GM18517 (cell line): ENCODE data around the gene KRTAP4-1.
"Not testable (repeated sequence)": the region's sequence is repeated elsewhere in the genome, so short reads cannot be mapped to it uniquely, and the experiment has no call there.

Source experiments
- ATAC-seq: cut with Tn5 transposase; IDR thresholded peaks from one replicate; pipeline ENCODE4 v1.9.1; 2021; ENCODE audit warnings: mild to moderate bottlenecking, moderate library complexity; ENCODE audit not compliant: unreplicated experiment

Gene KRTAP4-1

GRCh38 chr17:41176744-41177387, 7.8 kb downstream of the KRTAP4-1 start:
- ATAC-seq = no peak

DNA sequence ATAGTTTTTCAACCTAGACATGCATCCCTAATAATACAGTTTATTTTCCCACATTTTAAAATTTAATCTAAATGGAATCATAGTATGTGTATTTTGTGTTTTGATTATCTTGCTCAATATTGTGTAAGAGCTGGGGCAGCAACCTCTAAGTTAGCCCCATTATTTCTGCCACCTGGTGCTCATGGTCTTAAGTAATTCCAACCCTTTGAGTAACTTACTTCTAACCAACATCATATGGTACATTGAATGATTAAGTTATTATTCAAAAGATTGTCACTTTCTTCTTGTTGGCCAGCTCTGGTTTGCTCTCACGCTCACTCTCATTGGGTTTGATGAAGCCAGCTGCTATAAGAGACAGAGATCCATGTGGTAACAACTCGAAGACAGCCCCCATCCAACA, 12.8 kb downstream of the KRTAP4-1 start:
- ATAC-seq = no peak

GRCh38 chr17:41168121-41168520, 16.6 kb downstream of the KRTAP4-1 start, which contains the start of gene KRTAP4-3:
Gene KRTAP4-3, minus strand, starts transcription at chr17:41168221. Its CDS starts 49 bp downstream, at chr17:41168172.
- no peak for ATAC-seq

DNA sequence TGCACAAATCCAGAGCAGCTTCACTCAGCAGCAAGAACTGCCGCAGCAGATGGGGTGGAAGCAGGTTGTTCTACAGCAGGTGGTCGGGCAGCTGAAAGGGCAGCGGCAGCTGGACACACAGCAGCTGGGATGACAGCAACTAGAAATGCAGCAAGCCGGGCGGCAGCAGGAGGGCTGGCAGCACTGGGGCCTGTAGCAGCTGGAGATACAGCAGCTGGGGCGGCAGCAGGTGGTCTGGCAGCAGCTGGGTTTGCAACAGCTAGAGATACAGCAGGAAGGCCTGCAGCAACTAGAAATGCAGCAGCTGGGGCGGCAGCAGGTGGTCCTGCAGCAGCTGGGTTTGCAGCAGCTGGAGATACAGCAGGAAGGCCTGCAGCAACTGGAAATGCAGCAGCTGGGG, 17.1 kb downstream of the KRTAP4-1 start:
- ATAC-seq = no peak

- no peak for ATAC-seq
These were observed 20.9 kb downstream of the KRTAP4-1 start for GRCh38 chr17:41163828-41164227.

DNA sequence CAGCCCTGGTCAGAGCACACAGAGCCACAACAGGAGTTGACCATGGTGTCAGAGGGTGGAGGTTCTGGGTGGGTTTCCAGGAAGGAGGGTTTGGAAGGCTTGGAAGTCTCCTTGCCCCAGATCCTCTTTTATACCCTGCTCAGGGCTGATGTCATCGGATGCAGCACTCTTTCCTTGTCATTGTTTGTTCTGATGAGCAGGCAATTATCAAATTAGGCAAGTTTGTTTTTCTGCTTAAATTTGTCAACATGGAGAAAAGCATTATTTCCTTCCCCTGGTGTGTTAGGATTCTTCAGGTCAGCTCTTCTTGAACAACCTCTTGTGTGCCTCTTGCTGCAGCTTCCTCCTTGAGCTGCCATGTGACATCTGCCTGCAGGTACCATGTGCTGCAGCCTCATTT, 24.1 kb downstream of the KRTAP4-1 start, which contains the start of gene KRTAP4-4:
Gene KRTAP4-4, minus strand, starts transcription at position 101 of the 400 bp plus-strand sequence. Its CDS starts 57 bp downstream, at position 44.
- no peak for ATAC-seq

DNA sequence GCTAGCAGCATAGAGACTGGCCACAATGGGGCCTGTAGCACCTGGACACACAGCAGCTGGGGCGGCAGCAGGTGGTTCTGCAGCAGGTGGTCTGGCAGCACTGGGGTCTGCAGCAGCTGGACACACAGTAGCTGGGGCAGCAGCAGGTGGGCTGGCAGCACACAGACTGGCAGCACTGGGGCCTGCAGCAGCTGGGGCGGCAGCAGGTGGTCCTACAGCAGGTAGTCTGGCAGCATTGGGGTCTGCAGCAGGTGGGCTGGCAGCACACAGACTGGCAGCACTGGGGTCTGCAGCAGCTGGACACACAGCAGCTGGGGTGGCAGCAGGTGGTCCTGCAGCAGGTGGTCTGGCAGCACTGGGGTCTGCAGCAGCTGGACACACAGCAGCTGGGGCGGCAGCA, 24.5 kb downstream of the KRTAP4-1 start:
- not testable (repeated sequence) for ATAC-seq

- no peak for ATAC-seq
These were observed 30.9 kb downstream of the KRTAP4-1 start for GRCh38 chr17:41153856-41154255.

DNA sequence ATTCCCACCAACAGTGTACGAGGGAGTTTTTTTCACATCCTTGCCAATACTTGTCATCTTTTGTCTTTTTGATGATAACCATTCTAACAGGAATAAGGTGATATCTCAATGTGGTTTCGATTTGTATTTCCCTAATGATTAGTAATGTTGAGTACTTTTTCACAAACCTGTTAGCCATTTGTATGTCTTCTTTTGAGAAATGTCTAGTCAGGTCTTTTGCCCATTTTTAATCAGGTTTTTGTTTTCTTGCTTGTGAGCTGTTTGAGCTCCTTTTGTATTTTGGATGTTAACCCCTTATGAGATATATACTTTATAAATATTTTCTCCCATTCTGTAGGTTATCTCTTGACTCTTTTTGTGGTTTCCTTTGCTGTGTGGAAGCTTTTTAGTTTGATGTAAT, 33.2 kb downstream of the KRTAP4-1 start:
- ATAC-seq = no peak

DNA sequence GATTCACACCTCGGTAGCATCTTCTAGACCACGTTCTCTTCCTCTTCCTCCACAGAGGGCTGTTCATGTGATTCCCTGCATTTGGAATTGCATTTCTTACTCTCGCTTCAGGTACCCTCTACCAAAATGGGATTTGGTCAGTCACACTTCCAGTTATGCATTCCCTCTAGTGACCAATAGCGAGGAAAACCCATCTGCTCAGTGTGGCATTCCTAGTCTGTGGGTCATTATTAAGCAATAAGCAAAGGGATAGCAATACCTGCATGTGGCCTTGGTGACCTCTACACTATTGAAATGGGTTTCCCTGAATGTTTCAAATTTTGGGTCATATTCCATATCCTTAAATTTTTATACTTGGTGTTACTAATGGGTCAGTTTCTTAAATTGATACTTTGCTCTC, 34.7 kb downstream of the KRTAP4-1 start:
- ATAC-seq = no peak

DNA sequence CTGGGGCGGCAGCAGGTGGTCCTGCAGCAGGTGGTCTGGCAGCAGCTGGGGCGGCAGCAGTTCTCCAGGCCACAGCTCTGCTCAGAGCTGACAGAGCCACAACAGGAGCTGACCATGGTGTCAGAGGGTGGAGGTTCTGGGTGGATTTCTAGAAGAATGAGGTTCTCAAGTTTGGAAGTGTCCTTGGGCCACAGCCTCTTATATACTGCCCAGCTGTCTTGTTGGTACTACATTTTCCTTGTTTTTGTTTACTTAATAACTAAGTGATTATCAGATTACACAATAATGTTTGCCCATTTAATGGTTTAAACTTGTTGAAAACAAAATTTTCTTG, 35.1 kb downstream of the KRTAP4-1 start, which contains the start of gene KRTAP4-5:
Gene KRTAP4-5, minus strand, starts transcription at position 174 of the 334 bp plus-strand sequence. Its CDS starts 58 bp downstream, at position 116.
- ATAC-seq = no peak

GRCh38 chr17:41148971-41149651, 35.6 kb downstream of the KRTAP4-1 start:
- ATAC-seq = not testable (repeated sequence)

- ATAC-seq = no peak
These were observed 37.0 kb downstream of the KRTAP4-1 start for GRCh38 chr17:41147531-41148204.

GRCh38 chr17:41145261-41145660, 39.5 kb downstream of the KRTAP4-1 start:
- no peak for ATAC-seq

DNA sequence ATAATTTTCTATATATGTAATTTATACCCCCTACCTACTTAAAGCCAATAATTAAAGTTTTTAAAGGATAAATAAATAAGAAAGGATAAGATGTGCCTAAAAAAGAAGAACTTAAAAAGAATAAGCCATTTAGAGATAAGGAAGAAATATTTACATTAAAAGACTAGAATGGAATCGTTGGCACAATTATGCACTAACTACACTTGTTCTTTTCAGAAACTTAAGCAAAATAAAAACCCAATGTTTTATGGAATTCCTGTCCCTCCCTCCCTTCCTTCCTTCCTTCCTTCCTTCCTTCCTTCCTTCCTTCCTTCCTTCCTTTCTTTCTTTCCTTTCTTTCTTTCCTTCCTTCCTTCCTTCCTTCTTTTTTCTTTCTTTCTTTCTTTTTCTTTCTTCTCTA, 39.9 kb downstream of the KRTAP4-1 start:
- no peak for ATAC-seq

- no peak for ATAC-seq
These were observed 43.4 kb downstream of the KRTAP4-1 start for GRCh38 chr17:41141361-41141760.

DNA sequence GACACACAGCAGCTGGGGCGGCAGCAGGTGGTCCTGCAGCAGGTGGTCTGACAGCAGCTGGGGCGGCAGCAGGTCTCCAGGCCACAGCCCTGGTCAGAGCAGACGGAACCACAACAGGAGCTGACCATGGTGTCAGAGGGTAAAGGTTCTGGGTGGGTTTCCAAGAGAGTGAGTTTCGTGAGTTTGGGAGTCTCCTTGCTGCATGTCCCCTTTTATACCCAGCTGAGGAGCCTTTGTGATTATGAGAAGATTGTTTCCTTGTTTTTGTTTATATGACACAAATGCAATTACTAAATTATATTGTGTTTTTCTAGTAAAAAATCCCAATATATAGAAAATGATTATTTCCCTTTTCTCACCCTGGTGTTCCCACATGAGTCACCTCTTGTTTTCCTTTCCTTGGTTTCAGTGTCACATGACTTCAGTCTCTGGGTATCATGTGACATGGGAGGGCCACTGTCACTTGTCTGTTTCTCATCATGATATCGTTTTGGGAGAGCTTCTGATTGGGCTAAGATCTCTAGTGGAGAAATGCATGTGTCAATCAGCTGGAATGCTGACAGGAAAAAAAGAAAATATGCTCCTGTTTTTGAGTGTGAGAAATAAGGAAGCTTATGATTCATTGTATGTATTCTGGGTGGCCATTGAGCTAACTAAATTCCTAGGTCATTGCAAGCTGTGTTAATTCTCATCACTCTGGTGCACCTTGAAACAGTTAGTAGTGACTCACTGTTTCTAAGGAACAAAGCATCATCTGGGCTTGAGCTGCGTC, 44.2 kb downstream of the KRTAP4-1 start, which contains the start of gene KRTAP4-6:
Gene KRTAP4-6, minus strand, starts transcription at position 185 of the 772 bp plus-strand sequence. Its CDS starts 57 bp downstream, at position 128.
- ATAC-seq = no peak

GRCh38 chr17:41139865-41140264, 44.8 kb downstream of the KRTAP4-1 start:
- not testable (repeated sequence) for ATAC-seq
